Hepatocyte (in vitro differentiated cells): Measurements from ENCODE around the gene ZNF205.

Experiments used
- EZH2phosphoT487 ChIP-seq: fragments of 200-600 bp; sonication (generic); IDR thresholded peaks from one replicate; pipeline ENCODE4 v1.6.1; 2018; ENCODE audit warnings: antibody characterized with exemption, mild to moderate bottlenecking, low read depth, moderate library complexity; ENCODE audit not compliant: unreplicated experiment, severe bottlenecking
- TF ChIP-seq, protein P1 (sequence below): fragments of 200-600 bp; sonication (generic); IDR thresholded peaks from 2 replicates; pipeline ENCODE4 v1.5.1; 2016; ENCODE audit warnings: antibody characterized with exemption, mild to moderate bottlenecking; ENCODE audit not compliant: poor library complexity

DNA sequence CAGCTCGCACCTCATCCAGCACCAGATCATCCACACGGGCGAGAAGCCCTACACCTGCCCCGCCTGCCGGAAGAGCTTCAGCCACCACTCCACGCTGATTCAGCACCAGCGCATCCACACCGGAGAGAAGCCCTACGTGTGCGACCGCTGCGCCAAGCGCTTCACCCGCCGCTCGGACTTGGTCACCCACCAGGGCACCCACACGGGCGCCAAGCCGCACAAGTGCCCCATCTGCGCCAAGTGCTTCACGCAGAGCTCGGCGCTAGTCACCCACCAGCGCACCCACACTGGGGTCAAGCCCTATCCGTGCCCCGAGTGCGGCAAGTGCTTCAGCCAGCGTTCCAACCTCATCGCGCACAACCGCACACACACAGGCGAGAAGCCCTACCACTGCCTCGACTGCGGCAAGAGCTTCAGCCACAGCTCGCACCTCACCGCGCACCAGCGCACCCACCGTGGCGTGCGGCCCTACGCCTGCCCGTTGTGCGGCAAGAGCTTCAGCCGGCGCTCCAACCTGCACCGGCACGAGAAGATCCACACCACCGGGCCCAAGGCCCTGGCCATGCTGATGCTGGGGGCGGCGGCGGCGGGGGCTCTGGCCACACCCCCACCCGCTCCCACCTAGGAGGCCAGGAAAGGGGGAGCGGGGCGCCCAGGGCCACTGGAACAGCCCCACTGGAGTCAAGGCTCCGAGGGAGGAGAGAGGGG is 7.5 kb downstream of the ZNF205 start:
- TF ChIP-seq, protein P1, sequence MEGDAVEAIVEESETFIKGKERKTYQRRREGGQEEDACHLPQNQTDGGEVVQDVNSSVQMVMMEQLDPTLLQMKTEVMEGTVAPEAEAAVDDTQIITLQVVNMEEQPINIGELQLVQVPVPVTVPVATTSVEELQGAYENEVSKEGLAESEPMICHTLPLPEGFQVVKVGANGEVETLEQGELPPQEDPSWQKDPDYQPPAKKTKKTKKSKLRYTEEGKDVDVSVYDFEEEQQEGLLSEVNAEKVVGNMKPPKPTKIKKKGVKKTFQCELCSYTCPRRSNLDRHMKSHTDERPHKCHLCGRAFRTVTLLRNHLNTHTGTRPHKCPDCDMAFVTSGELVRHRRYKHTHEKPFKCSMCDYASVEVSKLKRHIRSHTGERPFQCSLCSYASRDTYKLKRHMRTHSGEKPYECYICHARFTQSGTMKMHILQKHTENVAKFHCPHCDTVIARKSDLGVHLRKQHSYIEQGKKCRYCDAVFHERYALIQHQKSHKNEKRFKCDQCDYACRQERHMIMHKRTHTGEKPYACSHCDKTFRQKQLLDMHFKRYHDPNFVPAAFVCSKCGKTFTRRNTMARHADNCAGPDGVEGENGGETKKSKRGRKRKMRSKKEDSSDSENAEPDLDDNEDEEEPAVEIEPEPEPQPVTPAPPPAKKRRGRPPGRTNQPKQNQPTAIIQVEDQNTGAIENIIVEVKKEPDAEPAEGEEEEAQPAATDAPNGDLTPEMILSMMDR = no peak
- no peak for TF ChIP-seq EZH2phosphoT487
